G401.6 (cell line): ENCODE results near the gene NUDT22.

ENCODE experiments used
- FAIRE-seq: peaks from 2 replicates; lab custom pipeline; 2012; peaks lifted over from hg19 to GRCh38; lab: Jason Lieb, UNC

Gene NUDT22

DNA sequence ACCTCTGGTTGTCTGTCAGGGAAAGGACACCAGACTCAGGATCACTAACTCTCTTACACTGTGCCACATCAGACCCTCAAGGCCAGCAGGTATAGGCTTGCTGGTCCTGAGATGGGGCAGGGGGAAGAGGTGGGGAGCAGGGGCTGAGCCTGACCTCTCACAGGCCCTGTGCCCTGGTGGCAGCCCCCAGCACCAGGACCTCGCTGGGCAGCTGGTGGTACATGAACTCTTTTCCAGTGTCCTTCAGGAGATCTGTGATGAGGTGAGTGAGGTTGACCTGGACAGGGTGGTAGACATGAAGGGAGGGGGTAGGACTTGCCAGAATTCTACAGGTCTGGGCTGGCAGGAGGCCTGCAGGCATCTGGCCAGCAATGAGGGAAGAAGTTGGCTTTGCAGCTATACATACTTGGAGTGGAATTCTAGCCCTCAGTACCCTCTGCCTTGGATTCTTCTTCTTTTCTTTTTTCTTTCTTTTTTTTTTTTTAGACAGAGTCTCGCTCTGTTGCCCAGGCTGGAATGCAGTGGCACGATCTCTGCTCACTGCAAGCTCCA is 1.4 kb downstream of the NUDT22 start:
- FAIRE-seq = no peak

DNA sequence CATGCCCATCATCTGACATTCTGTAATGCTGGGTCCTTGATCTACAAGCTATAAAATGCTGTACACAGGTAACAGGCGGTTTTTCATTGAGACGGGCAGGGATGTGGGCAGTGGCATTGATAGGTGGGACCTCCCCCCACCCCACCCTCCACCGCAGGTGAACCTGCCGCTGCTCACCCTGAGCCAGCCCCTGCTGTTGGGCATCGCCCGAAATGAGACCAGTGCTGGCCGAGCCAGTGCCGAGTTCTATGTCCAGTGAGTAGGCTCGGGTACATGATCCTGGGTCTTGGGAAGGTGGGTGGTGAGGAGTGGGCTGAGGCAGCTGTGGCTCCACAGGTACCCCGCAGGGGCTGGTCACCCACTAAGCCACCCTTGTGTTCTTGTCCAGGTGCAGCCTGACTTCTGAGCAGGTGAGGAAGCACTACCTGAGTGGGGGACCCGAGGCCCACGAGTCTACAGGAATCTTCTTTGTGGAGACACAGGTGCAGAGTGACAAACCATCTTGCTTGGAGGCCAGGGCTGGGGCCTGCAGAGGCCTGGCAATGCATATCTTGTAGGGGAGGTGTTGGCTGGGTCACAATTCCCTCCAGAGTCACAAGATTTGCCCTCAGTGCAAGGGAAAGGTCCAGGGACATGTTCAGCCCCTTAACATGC is 3.1 kb downstream of the NUDT22 start:
- FAIRE-seq = no peak

DNA sequence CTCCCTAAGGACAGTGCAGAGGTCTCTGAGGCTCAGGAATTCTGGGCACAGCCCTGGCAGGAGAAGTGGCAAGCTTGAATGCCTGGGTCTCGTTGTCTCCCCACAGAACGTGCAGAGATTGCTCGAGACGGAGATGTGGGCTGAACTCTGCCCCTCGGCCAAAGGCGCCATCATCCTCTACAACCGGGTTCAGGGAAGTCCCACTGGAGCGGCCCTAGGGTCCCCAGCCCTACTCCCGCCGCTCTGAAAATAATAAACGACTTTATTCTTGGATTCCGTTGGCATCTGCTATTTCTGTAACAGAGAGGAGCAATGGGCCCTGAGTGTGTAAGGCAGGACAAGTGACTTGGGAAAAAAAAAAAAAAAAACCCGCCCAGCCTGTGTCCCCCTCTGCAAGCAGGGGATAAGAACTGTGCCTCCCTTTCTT is 3.7 kb downstream of the NUDT22 start:
- no peak for FAIRE-seq

- FAIRE-seq = peak; percentile 94
These were observed 4.3 kb downstream of the NUDT22 start, which contains the start of gene DNAJC4 for GRCh38 chr11:64230171-64230984. Gene DNAJC4, plus strand, starts transcription at chr11:64230548. Its CDS starts 307 bp downstream, at chr11:64230855.

DNA sequence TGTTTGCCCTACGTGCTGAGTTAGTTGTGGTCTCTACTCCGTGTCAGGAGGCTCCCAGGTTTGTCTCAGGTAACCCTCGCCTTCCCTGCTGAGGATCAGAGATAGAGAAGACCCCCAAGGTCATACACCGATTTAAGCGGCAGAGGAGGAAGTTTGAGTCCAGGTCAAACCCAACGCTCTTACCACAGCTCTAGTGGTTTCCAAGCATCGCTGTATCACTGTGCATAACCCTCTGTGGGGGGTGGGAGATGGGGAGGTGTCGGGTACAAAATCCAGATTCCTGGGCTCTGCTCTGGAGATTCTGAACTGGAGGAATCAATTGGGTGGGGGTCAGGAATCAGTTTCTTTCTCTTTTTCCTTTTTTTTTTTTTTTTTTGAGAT is 4.9 kb downstream of the NUDT22 start:
- no peak for FAIRE-seq

DNA sequence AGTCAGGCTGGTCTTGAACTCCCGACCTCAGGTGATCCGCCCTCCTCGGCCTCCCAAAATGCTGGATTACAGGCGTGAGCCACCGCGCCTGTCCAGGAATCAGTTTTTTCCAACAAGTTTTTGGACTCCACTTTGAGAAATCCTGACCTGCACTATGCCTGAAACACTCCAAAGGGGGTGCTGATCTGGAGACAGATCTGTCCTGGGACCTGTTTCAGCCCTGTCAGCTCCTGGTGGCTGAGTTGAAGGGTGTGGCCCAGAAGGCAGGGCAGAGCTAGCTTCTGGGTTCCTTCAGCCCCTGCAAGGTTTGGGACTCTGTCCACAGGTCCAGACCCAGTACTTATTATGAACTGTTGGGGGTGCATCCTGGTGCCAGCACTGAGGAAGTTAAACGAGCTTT is 5.5 kb downstream of the NUDT22 start:
- FAIRE-seq = no peak

DNA sequence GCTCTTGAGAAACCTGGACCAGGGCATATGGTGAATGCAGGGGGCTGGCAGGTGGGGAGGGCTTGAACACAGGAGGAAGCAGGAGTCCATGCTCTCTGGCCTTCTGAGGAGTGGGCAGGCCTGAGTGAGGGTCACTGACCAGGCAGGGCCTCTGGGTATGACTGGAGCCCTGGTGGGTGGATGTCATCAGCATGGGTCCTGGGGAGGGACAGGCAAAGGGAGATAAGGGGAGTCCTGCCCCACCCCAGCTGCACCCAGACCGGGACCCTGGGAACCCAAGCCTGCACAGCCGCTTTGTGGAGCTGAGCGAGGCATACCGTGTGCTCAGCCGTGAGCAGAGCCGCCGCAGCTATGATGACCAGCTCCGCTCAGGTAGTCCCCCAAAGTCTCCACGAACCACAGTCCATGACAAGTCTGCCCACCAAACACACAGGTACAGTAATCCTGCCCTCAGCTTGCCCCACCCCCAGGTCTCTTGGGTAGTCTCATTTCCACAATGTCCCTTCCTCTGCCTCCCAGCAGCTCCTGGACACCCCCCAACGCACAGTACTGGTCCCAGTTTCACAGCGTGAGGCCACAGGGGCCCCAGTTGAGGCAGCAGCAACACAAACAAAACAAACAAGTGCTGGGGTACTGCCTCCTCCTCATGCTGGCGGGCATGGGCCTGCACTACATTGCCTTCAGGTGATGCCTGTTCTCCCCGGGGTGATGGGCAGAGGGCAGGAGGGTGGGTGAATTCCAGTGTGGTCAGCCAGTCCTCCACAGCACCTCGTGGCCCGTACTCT is 6.3 kb downstream of the NUDT22 start:
- FAIRE-seq = no peak

- FAIRE-seq = no peak
These were observed 6.9 kb downstream of the NUDT22 start for GRCh38 chr11:64232967-64233315.

DNA sequence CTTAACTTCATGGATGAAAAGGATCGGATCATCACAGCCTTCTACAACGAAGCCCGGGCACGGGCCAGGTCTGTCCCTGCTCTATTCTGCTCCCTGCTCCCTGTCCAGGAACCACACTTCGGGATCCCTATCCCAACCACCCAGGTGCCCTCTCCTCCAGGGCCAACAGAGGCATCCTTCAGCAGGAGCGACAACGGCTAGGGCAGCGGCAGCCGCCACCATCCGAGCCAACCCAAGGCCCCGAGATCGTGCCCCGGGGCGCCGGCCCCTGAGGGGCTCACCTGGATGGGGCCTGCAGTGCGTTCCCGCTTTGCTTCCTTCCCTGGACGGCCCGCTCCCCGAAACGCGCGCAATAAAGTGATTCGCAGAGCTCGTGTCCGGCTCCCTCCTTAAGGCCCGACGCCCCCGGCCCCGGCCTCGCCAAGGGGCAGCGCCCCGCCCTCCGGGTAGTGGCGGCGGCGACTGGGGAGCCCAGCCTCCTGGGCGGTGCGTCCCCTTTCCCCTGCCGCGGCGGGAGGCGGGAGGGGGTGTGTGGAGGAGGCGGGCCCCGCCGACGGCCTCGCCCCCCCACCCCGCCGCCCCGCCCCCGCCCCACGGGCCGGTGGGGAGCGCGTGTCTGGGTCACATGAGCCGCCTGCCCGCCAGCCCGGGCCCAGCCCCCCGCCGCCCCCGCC is 8.0 kb downstream of the NUDT22 start, which contains the start of gene VEGFB:
VEGFB (plus strand) TSS at position 672 of the 674 bp plus-strand sequence. CDS start 250 bp downstream, outside the sequence.
- no peak for FAIRE-seq

DNA sequence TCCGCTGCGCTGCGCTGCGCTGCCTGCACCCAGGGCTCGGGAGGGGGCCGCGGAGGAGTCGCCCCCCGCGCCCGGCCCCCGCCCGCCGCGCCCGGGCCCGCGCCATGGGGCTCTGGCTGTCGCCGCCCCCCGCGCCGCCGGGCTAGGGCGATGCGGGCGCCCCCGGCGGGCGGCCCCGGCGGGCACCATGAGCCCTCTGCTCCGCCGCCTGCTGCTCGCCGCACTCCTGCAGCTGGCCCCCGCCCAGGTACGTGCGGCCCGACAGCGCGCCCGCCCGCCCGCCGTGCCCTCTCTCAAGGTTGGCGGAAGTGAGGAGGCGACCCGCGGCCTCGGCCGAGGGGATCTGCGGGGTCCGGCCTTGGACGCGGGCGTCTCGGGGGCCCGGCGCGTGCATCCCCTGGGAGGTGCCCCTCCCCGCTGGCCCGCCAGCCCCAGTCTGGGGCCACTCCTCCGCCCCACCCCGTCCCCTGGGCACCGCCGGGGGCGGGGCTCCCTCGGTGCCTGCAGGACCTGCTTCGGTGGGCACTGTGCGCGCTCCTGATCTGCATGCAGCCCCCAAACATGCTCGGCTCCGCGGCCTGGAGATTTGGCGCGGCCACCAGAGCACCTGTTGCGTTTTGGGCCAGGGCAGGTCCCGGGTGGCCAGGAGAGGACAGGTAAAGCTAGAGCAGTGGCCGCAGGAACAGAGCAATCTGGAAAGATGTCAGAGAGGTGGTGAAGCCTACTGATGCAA is 8.7 kb downstream of the NUDT22 start:
- no peak for FAIRE-seq

GRCh38 chr11:64235437-64236161 is 9.5 kb downstream of the NUDT22 start:
- no peak for FAIRE-seq

DNA sequence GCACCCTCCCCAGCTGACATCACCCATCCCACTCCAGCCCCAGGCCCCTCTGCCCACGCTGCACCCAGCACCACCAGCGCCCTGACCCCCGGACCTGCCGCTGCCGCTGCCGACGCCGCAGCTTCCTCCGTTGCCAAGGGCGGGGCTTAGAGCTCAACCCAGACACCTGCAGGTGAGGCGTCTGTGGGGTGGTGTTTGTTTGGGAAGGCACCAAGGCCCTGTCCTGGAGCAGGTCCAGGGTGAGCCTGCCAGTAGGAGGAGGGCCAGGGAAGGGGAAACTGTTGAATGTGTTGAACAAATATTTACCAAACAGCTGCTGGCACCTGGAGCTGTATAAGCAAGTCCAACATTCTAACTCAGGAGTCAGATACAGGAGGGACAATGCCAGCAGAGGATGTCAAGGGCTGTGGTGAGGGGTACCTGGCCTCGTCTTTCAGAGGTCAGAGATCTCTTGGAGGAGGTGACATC is 11.4 kb downstream of the NUDT22 start:
- no peak for FAIRE-seq

GRCh38 chr11:64238076-64238475 is 12.0 kb downstream of the NUDT22 start:
- FAIRE-seq = no peak

GRCh38 chr11:64238999-64239398 is 12.9 kb downstream of the NUDT22 start:
- FAIRE-seq = no peak

- no peak for FAIRE-seq
These were observed 13.8 kb downstream of the NUDT22 start for GRCh38 chr11:64239662-64240434.

DNA sequence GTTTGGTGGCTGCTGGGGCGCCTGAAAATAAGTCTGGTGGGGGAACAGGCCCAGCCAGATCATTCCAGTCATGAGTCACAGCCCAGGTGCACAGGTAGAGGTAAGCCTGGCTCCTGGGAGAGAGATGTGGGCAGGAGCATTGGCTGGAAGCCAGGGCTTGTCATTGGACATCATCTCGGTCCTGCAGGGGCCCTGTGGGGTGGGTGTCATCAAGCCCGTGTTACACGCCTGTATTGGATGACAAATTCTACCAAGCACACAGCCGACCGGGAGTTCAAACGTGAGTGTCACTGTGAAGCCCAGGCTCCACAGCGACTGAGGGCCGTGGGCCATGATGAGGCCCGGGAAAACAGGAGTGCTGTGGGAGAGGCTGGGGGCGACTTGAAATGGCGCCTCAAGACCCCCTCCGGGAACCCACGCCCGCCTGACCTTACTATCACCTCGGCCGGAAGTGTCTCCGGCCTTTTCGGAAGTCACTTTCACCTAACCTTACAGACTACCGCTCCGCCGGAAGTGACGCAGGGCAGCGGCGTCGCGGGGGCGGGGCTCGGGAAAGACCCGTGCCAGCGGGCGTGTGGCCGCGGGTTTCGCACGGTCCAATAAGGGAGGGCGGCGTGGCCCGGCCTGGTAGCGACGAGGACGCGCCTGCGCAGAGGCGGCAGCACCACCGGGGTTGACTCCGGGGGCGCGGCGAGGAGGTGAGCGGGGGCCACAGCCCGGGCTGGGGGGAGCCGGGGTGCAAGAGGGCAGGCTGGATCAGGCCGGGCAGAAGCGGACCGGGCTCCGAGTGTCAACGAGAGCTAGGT is 14.6 kb downstream of the NUDT22 start, which contains the start of gene FKBP2:
FKBP2 (plus strand) TSS at position 661 of the 806 bp plus-strand sequence. CDS start 1,293 bp downstream, outside the sequence.
- FAIRE-seq = peak; percentile 61

DNA sequence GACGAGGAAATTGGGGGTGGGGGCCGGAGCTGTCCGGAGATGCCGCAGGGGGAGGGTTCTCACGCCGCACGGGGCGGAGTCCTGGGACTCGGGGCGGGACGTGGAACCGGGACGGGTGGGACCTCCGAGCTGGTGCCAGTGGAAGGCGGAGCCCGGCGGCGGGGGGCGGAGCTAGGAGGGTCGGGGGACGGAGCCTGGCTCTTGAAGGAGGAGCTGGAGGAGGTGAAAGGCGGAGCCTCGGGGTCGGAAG is 15.1 kb downstream of the NUDT22 start:
- FAIRE-seq = peak; percentile 97

DNA sequence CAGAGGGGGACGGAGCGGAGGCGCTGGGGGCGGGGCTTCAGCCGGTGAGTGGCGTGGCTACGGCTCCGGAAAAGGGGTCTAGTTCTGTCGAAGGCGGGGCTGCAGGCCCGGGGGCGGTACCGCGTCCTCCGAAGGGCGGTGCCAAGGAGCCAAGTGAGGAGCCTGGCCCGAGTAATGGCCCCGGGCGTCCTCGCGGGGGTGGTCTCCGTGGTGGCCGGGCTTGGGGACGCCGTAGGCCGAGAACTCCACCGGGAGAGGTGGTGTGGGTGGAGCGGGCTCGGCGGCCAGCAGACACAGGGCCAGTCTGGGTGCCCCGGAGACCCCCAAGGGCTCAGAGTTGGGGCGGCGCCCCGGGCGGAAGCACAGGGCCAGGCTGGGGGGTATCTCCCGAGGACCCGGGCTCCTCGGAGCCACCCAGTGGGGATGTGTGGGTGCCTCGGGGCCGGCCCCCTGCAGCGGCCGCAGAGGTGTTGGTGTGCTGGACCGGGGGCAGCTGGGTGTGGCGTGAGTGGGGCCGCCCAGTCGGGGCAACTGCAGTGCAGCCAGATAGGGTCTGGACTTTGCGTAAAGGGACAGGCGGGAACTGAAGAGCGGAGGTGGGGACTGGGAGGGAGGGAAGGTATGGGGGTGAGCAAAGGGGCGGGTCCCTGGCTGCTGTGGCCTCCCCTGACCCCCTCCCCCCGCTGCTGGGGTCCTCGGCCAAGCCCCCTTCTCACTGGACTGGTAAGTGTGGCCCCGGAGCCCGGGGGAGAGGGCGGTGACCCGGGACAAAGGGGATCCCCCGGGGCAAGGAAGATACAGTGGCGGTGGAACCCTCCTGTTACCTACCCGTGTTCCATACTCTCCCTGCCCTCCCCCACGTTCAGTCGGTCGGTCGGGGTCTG is 15.7 kb downstream of the NUDT22 start:
- no peak for FAIRE-seq
